Measurements from ENCODE around the gene RAB24. TPM values are rescaled to one million over a fixed set of nuclear protein-coding genes. Genes with fewer than 3 reads are reported as not detected.
A peak's percentile ranks its signal among the peaks of the same experiment; 100 is the strongest.

Gene RAB24
- total and polyA plus RNA-seq, 4 experiments from 2014 or later, result 13.3 to 20.5 (median 17.9) TPM

- DNase-seq, result no peak
- Mint-ChIP-seq H3K27me3 (no peaks in the 10 kb centered on the region), H3K9me3 (peaks cover 0 to 8% (median 1%) of the 10 kb centered on the region in 8 donors), H3K36me3 (peaks cover 34 to 53% of the 10 kb centered on the region in 2 donors), H3K4me1 (peaks cover 11 to 25% (median 15%) of the 10 kb centered on the region in 4 donors), H3K27ac (no peak overlapping the region), H3K4me3 (no peak overlapping the region)
- POLR2A ChIA-PET (ENCODE audit: partially characterized antibody), result interaction anchor here (1.2 kb wide), 1 partner anchor 12 kb away, joined by 5 read pairs; no protein-coding TSS in a partner anchor
- CTCF ChIA-PET (ENCODE audit: partially characterized antibody), result interaction anchor here (0.7 to 1.6 kb wide), 3 partner anchors 51 to 225 kb away, joined by 3 to 5 read pairs (median 3); no protein-coding TSS in a partner anchor
- Histone ChIP-seq H3K36me3 (ENCODE audit: insufficient read depth, low read length) (peaks cover 67% of the 10 kb centered on the region), H3K4me3 (ENCODE audit: low read length in 2 of 2) (no peak overlapping the region), H3K4me1 (ENCODE audit: insufficient read depth, low read length) (no peaks in the 10 kb centered on the region), H3K27ac (ENCODE audit: low read depth, low read length) (no peak overlapping the region), H3K9me3 (ENCODE audit: control insufficient read depth in 1 of 2, low read length in 2 of 2) (no peaks in the 10 kb centered on the region), H3K27me3 (ENCODE audit: insufficient read depth, low read length) (no peaks in the 10 kb centered on the region)
- intact Hi-C loops (cut with micrococcal nuclease), result no loop called here
Observed at GRCh38 chr5:177338251-177339106, 35.0 kb upstream of the RAB24 start.

GRCh38 chr5:177336603-177337494 is 33.3 kb upstream of the RAB24 start:
- ChIA-PET POLR2A (ENCODE audit: partially characterized antibody) (interaction anchor here (0.7 kb wide), 1 partner anchor 1721 kb away, joined by 3 read pairs; no protein-coding TSS in a partner anchor), CTCF (ENCODE audit: partially characterized antibody) (interaction anchor here (1.0 kb wide), 1 partner anchor 32 kb away, joined by 3 read pairs; no protein-coding TSS in a partner anchor)
- H3K27me3 ChIP-seq (ENCODE audit: insufficient read depth, low read length), result no peaks in the 10 kb centered on the region
- DNase-seq, result no peak
- H3K27ac ChIP-seq (ENCODE audit: low read depth, low read length), result no peak overlapping the region
- Mint-ChIP-seq H3K27me3 (no peaks in the 10 kb centered on the region), H3K9me3 (peaks cover 0 to 8% (median under 1%) of the 10 kb centered on the region in 8 donors), H3K4me3 (no peak overlapping the region), H3K27ac (no peak overlapping the region), H3K4me1 (peaks cover 10 to 23% (median 12%) of the 10 kb centered on the region in 4 donors), H3K36me3 (peaks cover 32 to 57% of the 10 kb centered on the region in 2 donors)
- no peaks in the 10 kb centered on the region for H3K9me3 ChIP-seq (ENCODE audit: control insufficient read depth in 1 of 2, low read length in 2 of 2)
- H3K4me1 ChIP-seq (ENCODE audit: insufficient read depth, low read length), result no peaks in the 10 kb centered on the region
- intact Hi-C loops (cut with micrococcal nuclease), result no loop called here
- H3K36me3 ChIP-seq (ENCODE audit: insufficient read depth, low read length), result peaks cover 74% of the 10 kb centered on the region
- no peak overlapping the region for H3K4me3 ChIP-seq (ENCODE audit: low read length in 2 of 2)

DNA sequence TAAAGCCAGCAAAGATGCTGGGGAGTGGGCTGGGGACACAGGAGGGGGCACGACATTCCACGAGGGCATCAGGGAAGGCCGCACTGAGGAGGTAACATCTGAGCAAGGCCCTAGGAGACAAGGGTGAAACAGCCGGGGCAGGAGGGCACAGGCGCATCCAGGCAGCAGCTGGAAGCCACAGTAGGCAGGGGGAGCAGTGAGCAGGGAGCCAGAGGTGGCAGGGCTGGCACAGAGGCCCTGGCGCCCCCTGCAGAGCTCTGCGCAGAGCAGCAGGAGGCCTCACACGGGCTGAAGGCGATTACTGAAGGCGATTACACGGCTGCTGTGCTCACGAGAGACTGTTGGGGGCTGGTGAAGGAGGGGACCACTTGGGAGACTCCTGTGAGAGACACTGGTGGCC is 32.6 kb upstream of the RAB24 start:
- Histone ChIP-seq H3K36me3 (ENCODE audit: insufficient read depth, low read length) (peaks cover 75% of the 10 kb centered on the region), H3K27ac (ENCODE audit: low read depth, low read length) (no peak overlapping the region), H3K27me3 (ENCODE audit: insufficient read depth, low read length) (no peaks in the 10 kb centered on the region), H3K4me3 (ENCODE audit: low read length in 2 of 2) (no peak overlapping the region), H3K9me3 (ENCODE audit: control insufficient read depth in 1 of 2, low read length in 2 of 2) (no peaks in the 10 kb centered on the region), H3K4me1 (ENCODE audit: insufficient read depth, low read length) (no peaks in the 10 kb centered on the region)
- Mint-ChIP-seq H3K9me3 (peaks cover 0 to 8% (median under 1%) of the 10 kb centered on the region in 8 donors), H3K4me3 (no peak overlapping the region), H3K36me3 (peaks cover 26 to 56% of the 10 kb centered on the region in 2 donors), H3K27ac (no peak overlapping the region), H3K27me3 (no peaks in the 10 kb centered on the region), H3K4me1 (peaks cover 7 to 17% (median 9%) of the 10 kb centered on the region in 4 donors)
- ChIA-PET POLR2A (ENCODE audit: partially characterized antibody) (interaction anchor here (0.7 to 0.8 kb wide), 2 partner anchors 16 to 1720 kb away, joined by 3 read pairs; partner anchors contain the start of gene LMAN2), CTCF (ENCODE audit: partially characterized antibody) (interaction anchor here (1.0 kb wide), 1 partner anchor 31 kb away, joined by 3 read pairs; no protein-coding TSS in a partner anchor)
- intact Hi-C loops (cut with micrococcal nuclease), result no loop called here
- DNase-seq, result no peak

DNA sequence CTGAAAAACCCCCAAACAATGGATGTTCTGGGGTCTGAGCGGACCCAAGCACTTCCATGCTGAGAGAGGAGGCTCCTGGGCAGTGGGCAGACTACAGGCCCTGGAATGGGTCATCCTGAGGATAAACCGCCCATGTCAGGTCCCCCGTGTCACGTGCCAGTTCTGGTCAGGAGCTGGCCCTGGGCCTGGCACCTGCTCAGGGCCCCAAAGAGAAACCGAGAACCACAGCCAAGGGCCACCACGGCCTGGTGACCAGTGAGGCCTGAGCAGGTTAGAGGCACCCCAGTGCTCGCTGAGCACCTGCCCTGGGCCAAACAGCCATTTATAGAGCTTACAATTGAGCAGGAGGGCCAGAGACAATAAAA is 32.2 kb upstream of the RAB24 start:
- Mint-ChIP-seq H3K27ac (no peak overlapping the region), H3K4me1 (peaks cover 8 to 17% (median 9%) of the 10 kb centered on the region in 4 donors), H3K4me3 (no peak overlapping the region), H3K27me3 (no peaks in the 10 kb centered on the region), H3K9me3 (peaks cover 0 to 8% (median under 1%) of the 10 kb centered on the region in 8 donors), H3K36me3 (peaks cover 28 to 60% of the 10 kb centered on the region in 2 donors)
- Histone ChIP-seq H3K9me3 (ENCODE audit: control insufficient read depth in 1 of 2, low read length in 2 of 2) (no peaks in the 10 kb centered on the region), H3K4me3 (ENCODE audit: low read length in 2 of 2) (no peak overlapping the region), H3K4me1 (ENCODE audit: insufficient read depth, low read length) (no peaks in the 10 kb centered on the region), H3K27me3 (ENCODE audit: insufficient read depth, low read length) (no peaks in the 10 kb centered on the region), H3K36me3 (ENCODE audit: insufficient read depth, low read length) (peaks cover 79% of the 10 kb centered on the region), H3K27ac (ENCODE audit: low read depth, low read length) (no peak overlapping the region)
- intact Hi-C loops (cut with micrococcal nuclease), result no loop called here
- CTCF ChIA-PET (ENCODE audit: partially characterized antibody), result interaction anchor here (1.1 kb wide), 1 partner anchor 20 kb away, joined by 3 read pairs; no protein-coding TSS in a partner anchor
- no peak for DNase-seq
- POLR2A ChIA-PET (ENCODE audit: partially characterized antibody), result interaction anchor here (0.8 kb wide), 1 partner anchor 16 kb away, joined by 3 read pairs; the partner anchor contains the start of gene LMAN2

DNA sequence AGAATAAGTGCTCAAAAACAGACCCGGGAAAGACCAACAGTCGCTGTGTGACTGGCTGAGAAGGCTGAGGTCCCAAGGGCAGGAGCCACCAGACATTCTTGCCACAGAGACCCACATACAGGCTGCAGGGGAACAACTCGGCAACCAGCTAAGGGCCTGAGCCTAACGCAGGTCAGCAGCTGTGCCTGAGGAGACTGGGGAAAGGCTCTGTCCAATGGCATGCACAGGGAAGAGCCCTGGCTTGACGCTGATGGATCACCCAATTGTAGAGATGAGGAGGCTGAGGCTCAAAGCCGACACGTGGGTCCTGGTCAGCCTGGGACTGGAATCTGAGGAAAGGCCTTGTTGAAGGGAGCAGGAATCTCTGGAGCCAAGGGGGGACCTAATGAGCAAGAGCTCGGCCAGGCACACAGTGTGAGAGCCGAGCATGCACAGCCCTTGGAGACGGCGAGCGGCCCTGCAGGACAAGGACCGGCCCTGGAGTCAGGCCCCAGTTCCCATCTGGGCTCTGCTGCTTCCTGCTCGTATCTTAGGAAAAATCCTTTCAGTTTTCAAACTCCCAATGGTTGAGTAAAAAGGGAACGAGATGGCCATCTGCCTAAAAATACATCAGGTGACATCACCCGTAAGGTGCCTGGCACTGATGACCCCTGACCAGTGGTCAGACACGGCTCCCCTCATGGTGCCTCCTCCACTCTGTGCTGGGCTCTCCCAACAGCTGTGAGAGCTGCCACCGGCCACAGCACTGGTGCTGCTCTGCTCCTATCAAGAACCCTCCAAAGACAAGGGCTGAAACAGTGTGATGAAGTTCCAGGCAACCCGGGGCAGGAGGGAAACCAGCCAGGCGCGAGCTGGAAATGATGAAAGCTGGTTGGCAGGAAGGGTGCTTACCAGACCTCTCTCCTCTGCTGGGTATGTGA is 31.5 kb upstream of the RAB24 start:
- H3K36me3 ChIP-seq (ENCODE audit: insufficient read depth, low read length), result peaks cover 85% of the 10 kb centered on the region
- ChIA-PET CTCF (ENCODE audit: partially characterized antibody) (interaction anchor here (1.1 to 3.6 kb wide), 3 partner anchors 17 to 54 kb away, joined by 3 to 8 read pairs (median 3); no protein-coding TSS in a partner anchor), POLR2A (ENCODE audit: partially characterized antibody) (interaction anchor here (0.8 kb wide), 1 partner anchor 17 kb away, joined by 3 read pairs; the partner anchor contains the start of gene LMAN2)
- Mint-ChIP-seq H3K27ac (no peak overlapping the region), H3K27me3 (no peaks in the 10 kb centered on the region), H3K36me3 (peaks cover 32 to 65% of the 10 kb centered on the region in 2 donors), H3K9me3 (peaks cover 0 to 8% (median under 1%) of the 10 kb centered on the region in 8 donors), H3K4me3 (no peak overlapping the region), H3K4me1 (peaks cover 8 to 16% (median 9%) of the 10 kb centered on the region in 4 donors)
- H3K4me3 ChIP-seq (ENCODE audit: low read length in 2 of 2), result no peak overlapping the region
- no peaks in the 10 kb centered on the region for H3K27me3 ChIP-seq (ENCODE audit: insufficient read depth, low read length)
- DNase-seq, result no peak
- no peak overlapping the region for H3K27ac ChIP-seq (ENCODE audit: low read depth, low read length)
- no peaks in the 10 kb centered on the region for H3K9me3 ChIP-seq (ENCODE audit: control insufficient read depth in 1 of 2, low read length in 2 of 2)
- no peaks in the 10 kb centered on the region for H3K4me1 ChIP-seq (ENCODE audit: insufficient read depth, low read length)
- intact Hi-C loops (cut with micrococcal nuclease), result no loop called here

DNA sequence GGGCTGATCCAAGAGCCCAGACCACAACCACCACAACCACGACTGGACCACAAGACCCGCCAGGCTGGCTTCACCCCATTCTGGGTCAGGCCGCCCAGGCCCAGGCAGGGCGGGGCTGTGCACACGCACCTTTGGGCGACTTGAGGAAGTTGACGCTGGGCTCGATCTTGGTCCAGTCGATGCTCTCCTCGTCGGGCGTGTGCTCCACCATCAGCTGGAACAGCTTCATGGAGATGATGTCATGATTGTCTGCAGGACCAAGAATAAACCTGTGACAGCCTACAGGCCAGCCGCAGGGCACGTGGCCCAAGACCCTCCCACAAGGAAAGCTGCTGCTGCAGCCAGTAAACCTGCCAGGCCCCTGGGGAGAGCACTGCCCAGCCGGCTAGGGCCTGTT is 30.6 kb upstream of the RAB24 start:
- ChIA-PET POLR2A (ENCODE audit: partially characterized antibody) (interaction anchor here (2.6 kb wide), 1 partner anchor 69 kb away, joined by 9 read pairs; no protein-coding TSS in a partner anchor), CTCF (ENCODE audit: partially characterized antibody) (interaction anchor here (1.2 to 3.6 kb wide), 3 partner anchors 16 to 55 kb away, joined by 3 to 8 read pairs (median 5); no protein-coding TSS in a partner anchor)
- H3K27me3 ChIP-seq (ENCODE audit: insufficient read depth, low read length), result no peaks in the 10 kb centered on the region
- Mint-ChIP-seq H3K36me3 (peaks cover 24 to 63% of the 10 kb centered on the region in 2 donors), H3K4me1 (peaks cover 0 to 7% (median 2%) of the 10 kb centered on the region in 4 donors), H3K4me3 (no peak overlapping the region), H3K9me3 (no peaks in the 10 kb centered on the region), H3K27me3 (no peaks in the 10 kb centered on the region), H3K27ac (peak overlapping the region in 1 of 7 donors; percentile 69)
- H3K4me3 ChIP-seq (ENCODE audit: low read length in 2 of 2), result no peak overlapping the region
- no peak overlapping the region for H3K27ac ChIP-seq (ENCODE audit: low read depth, low read length)
- H3K4me1 ChIP-seq (ENCODE audit: insufficient read depth, low read length), result no peaks in the 10 kb centered on the region
- peaks cover 83% of the 10 kb centered on the region for H3K36me3 ChIP-seq (ENCODE audit: insufficient read depth, low read length)
- no peaks in the 10 kb centered on the region for H3K9me3 ChIP-seq (ENCODE audit: control insufficient read depth in 1 of 2, low read length in 2 of 2)
- no peak for DNase-seq
- intact Hi-C loops (cut with micrococcal nuclease), result no loop called here

Data from CD4-positive, alpha-beta memory T cell (primary cell).